RWPE2 (cell line): ENCODE data around the gene LIMS2.
A peak's percentile ranks its signal among the peaks of the same experiment; 100 is the strongest.

ENCODE experiments used
- ATAC-seq: fragments of 200-7000 bp; cut with Tn5 transposase; 3 replicates; pipeline ENCODE4 v1.9.1; 2021; ENCODE audit warnings: low read depth
- DNase-seq: peaks from one replicate; pipeline ENCODE4 v3.0.0-alpha.2; 2020; ENCODE audit warnings: low spot score
- H3K27ac ChIP-seq: fragments of 450-650 bp; 2 replicates; pipeline ENCODE4 v1.5.1; 2017; ENCODE audit warnings: mild to moderate bottlenecking; ENCODE audit not compliant: poor library complexity, severe bottlenecking
- H3K27me3 ChIP-seq: fragments of 250-450 bp; sonication (Bioruptor Pico); 2 replicates; pipeline ENCODE4 v1.5.1; 2021; ENCODE audit warnings: mild to moderate bottlenecking, moderate library complexity; ENCODE audit not compliant: insufficient read depth, poor library complexity, severe bottlenecking
- H3K36me3 ChIP-seq: fragments of 250-450 bp; sonication (Bioruptor Pico); 2 replicates; pipeline ENCODE4 v1.5.1; 2020; ENCODE audit warnings: low read depth, mild to moderate bottlenecking, moderate library complexity
- H3K4me1 ChIP-seq: fragments of 250-450 bp; sonication (Bioruptor Pico); 2 replicates; pipeline ENCODE4 v1.5.1; 2021; ENCODE audit warnings: mild to moderate bottlenecking, moderate library complexity; ENCODE audit not compliant: insufficient read depth, poor library complexity, severe bottlenecking
- H3K4me3 ChIP-seq: fragments of 250-450 bp; sonication (Bioruptor Pico); 2 replicates; pipeline ENCODE4 v1.5.1; 2021; ENCODE audit warnings: mild to moderate bottlenecking, moderate library complexity; ENCODE audit not compliant: severe bottlenecking
- H3K9me3 ChIP-seq: fragments of 250-450 bp; sonication (Bioruptor Pico); 2 replicates; pipeline ENCODE4 v1.5.1; 2021; ENCODE audit warnings: mild to moderate bottlenecking, moderate library complexity; ENCODE audit not compliant: severe bottlenecking
- TF ChIP-seq, protein P1 (sequence below): fragments of 450-650 bp; IDR thresholded peaks from one replicate; pipeline ENCODE4 v1.5.1; 2017; ENCODE audit warnings: mild to moderate bottlenecking, moderate library complexity; ENCODE audit not compliant: poor library complexity, severe bottlenecking

The LIMS2 gene, protein sequence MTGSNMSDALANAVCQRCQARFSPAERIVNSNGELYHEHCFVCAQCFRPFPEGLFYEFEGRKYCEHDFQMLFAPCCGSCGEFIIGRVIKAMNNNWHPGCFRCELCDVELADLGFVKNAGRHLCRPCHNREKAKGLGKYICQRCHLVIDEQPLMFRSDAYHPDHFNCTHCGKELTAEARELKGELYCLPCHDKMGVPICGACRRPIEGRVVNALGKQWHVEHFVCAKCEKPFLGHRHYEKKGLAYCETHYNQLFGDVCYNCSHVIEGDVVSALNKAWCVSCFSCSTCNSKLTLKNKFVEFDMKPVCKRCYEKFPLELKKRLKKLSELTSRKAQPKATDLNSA

GRCh38 chr2:127675331-127676261 lies at the start of gene LIMS2:
TSS of gene LIMS2 (minus strand) at chr2:127675530. CDS start at chr2:127675024, 506 bp downstream.
- no peak within 1 kb of the TSS for H3K27ac ChIP-seq
- ATAC-seq, result peak; percentile 70
- peaks cover 20% of the 10 kb centered on the region for H3K27me3 ChIP-seq

DNA sequence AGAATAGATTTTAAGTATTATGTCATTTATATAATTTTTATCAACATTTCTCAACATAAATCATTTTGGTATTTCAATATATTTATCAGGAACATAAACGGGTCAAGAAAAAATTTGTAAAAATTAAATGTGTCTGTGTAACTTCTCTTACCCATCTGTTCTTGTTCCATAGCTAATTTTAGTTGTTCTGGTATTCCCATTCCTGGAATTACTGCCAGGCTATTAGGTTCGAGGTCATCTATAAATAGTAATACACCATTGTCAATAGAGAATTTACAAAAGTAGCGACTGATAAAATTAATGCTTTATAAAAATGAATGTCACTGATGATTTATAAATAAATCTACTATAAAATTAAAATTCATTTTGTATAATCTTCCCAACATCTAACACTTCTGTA lies 47.5 kb upstream of the LIMS2 start:
- H3K36me3 ChIP-seq, result peaks cover 79% of the 10 kb centered on the region
- peak overlapping the region; percentile 49 for H3K27ac ChIP-seq
- H3K27me3 ChIP-seq, result no peaks in the 10 kb centered on the region
- H3K4me3 ChIP-seq, result no peak overlapping the region
- peaks cover 18% of the 10 kb centered on the region for H3K4me1 ChIP-seq
- DNase-seq, result no peak
- ATAC-seq, result no peak
- no peaks in the 10 kb centered on the region for H3K9me3 ChIP-seq
- TF ChIP-seq, protein P1, sequence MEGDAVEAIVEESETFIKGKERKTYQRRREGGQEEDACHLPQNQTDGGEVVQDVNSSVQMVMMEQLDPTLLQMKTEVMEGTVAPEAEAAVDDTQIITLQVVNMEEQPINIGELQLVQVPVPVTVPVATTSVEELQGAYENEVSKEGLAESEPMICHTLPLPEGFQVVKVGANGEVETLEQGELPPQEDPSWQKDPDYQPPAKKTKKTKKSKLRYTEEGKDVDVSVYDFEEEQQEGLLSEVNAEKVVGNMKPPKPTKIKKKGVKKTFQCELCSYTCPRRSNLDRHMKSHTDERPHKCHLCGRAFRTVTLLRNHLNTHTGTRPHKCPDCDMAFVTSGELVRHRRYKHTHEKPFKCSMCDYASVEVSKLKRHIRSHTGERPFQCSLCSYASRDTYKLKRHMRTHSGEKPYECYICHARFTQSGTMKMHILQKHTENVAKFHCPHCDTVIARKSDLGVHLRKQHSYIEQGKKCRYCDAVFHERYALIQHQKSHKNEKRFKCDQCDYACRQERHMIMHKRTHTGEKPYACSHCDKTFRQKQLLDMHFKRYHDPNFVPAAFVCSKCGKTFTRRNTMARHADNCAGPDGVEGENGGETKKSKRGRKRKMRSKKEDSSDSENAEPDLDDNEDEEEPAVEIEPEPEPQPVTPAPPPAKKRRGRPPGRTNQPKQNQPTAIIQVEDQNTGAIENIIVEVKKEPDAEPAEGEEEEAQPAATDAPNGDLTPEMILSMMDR, result no peak

More at GRCh38 chr2:127675331-127676261, at the start of gene LIMS2:
- DNase-seq, result no peak
- Histone ChIP-seq H3K9me3 (no peaks in the 10 kb centered on the region), H3K36me3 (no peaks in the 10 kb centered on the region), H3K4me1 (no peaks in the 10 kb centered on the region), H3K4me3 (peak within 1 kb of the TSS; percentile 40)
- TF ChIP-seq, protein P1, result peak; percentile 29

DNA sequence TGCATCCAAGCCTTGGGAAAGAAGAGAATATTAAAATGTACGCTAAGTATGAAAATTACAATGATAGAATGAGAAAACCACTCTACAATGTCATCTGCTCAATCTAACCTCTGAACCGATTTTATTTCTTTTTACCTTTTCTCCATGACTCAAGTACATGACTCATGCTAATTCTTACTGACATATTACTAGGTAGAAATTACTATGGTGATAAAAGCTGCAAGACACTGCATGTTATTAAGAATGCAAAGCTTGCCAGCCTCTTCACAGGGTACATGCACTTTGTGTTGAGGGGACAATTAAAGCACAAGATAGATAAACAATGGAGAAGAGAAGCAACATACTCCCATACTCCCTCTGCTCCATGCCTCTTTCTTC lies 46.6 kb upstream of the LIMS2 start:
- TF ChIP-seq, protein P1, result no peak
- DNase-seq (no peak), ATAC-seq (peak; percentile 92)

DNA sequence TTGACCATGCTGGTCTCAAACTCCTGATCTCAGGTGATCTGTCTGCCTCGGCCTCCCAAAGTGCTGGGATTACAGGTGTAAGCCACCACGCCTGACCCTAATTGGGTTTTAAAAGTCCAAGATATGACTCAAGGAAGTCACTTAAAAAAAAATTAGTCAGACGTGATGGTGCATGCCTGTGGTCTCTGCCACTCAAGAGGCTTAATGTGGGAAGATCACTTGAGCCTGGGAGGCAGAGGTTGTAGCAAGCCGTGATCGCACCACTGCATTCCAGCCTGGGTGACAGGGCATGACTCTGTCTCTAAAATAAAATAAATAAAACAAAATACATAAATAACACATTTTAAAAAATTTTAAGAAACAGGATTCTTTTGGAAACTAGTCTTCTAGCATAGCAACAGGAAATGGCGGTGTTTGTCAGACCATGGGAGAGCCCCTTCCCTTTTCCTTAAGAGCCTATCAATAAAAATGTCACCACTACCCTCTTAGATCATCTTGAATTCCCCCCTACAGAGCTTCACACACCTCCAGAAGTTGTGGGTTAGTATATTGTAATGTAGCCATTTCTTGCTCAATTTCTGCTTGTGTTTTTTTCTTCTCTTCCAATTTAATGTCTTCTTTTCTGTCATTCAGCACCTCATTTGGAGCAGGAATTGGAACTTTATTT lies 46.1 kb upstream of the LIMS2 start:
- peaks cover 18% of the 10 kb centered on the region for H3K4me1 ChIP-seq
- H3K9me3 ChIP-seq, result no peaks in the 10 kb centered on the region
- TF ChIP-seq, protein P1, result no peak
- no peak overlapping the region for H3K4me3 ChIP-seq
- no peak for DNase-seq
- no peak for ATAC-seq
- H3K36me3 ChIP-seq, result peaks cover 88% of the 10 kb centered on the region
- peak overlapping the region; percentile 49 for H3K27ac ChIP-seq
- H3K27me3 ChIP-seq, result no peaks in the 10 kb centered on the region

More for the DNA sequence above, 46.6 kb upstream of the LIMS2 start:
- no peak overlapping the region for H3K4me3 ChIP-seq
- peaks cover 85% of the 10 kb centered on the region for H3K36me3 ChIP-seq
- no peaks in the 10 kb centered on the region for H3K27me3 ChIP-seq
- H3K4me1 ChIP-seq, result peaks cover 18% of the 10 kb centered on the region
- no peaks in the 10 kb centered on the region for H3K9me3 ChIP-seq
- H3K27ac ChIP-seq, result peak overlapping the region; percentile 49
